SJSA1 (cell line): Measurements from ENCODE around the gene RPS6KA3. TPM values are rescaled to one million over a fixed set of nuclear protein-coding genes. Genes with fewer than 3 reads are reported as not detected.

ENCODE experiments used
- DNase-seq, 2 experiments: peaks; one replicate each; pipeline ENCODE4 v3.0.0-alpha.2; 2015 to 2020; ENCODE audit warnings: low spot score in 2 of 2, low read depth in 1 of 2
- H3K27ac ChIP-seq: fragments of 250-450 bp; sonication (Bioruptor Pico); 2 replicates; pipeline ENCODE4 v1.5.1; 2020; ENCODE audit warnings: mild to moderate bottlenecking, moderate library complexity
- H3K27me3 ChIP-seq: fragments of 250-450 bp; sonication (Bioruptor Pico); replicated peaks from 2 replicates; pipeline ENCODE4 v1.5.1; 2020; ENCODE audit warnings: mild to moderate bottlenecking, moderate library complexity
- H3K36me3 ChIP-seq: fragments of 250-450 bp; sonication (Bioruptor Pico); 2 replicates; pipeline ENCODE4 v1.5.1; 2020; ENCODE audit warnings: mild to moderate bottlenecking
- H3K4me1 ChIP-seq: fragments of 250-450 bp; sonication (Bioruptor Pico); replicated peaks from 2 replicates; pipeline ENCODE4 v1.6.1; 2021; ENCODE audit warnings: mild to moderate bottlenecking
- H3K4me3 ChIP-seq: fragments of 250-450 bp; sonication (Bioruptor Pico); 2 replicates; pipeline ENCODE4 v1.5.1; 2020; ENCODE audit warnings: mild to moderate bottlenecking
- H3K9me3 ChIP-seq: fragments of 250-450 bp; sonication (Bioruptor Pico); replicated peaks from 2 replicates; pipeline ENCODE4 v1.5.1; 2020; ENCODE audit warnings: mild to moderate bottlenecking
- total RNA-seq: library from RNA; depleted of rRNA; stranded (reverse); fragments of >200 nt; shearing (Covaris generic); gene quantifications from 2 replicates; pipeline ENCODE4 v1.2.3, GENCODE V29; 2014

The RPS6KA3 gene
- total RNA-seq, 1 experiment from 2014 or later: 43.8 TPM

GRCh38 chrX:20225488-20225833, 41.2 kb downstream of the RPS6KA3 start:
- DNase-seq: no peak
- no peak overlapping the region for H3K27ac ChIP-seq
- H3K27me3 ChIP-seq: no peaks in the 10 kb centered on the region
- 0 out of 2 replicates have a peak, but pooled peaks cover 3% of the 10 kb centered on the region for H3K36me3 ChIP-seq
- H3K9me3 ChIP-seq: no peaks in the 10 kb centered on the region
- H3K4me1 ChIP-seq: peaks cover 7% of the 10 kb centered on the region
- H3K4me3 ChIP-seq: no peak overlapping the region

GRCh38 chrX:20224814-20225487, 41.8 kb downstream of the RPS6KA3 start:
- Histone ChIP-seq H3K27me3 (no peaks in the 10 kb centered on the region), H3K4me1 (peaks cover 7% of the 10 kb centered on the region), H3K4me3 (no peak overlapping the region), H3K9me3 (no peaks in the 10 kb centered on the region), H3K36me3 (0 out of 2 replicates have a peak, but pooled peaks cover 3% of the 10 kb centered on the region), H3K27ac (no peak overlapping the region)
- DNase-seq: no peak

GRCh38 chrX:20221902-20222301, 44.8 kb downstream of the RPS6KA3 start:
- no peaks in the 10 kb centered on the region for H3K27me3 ChIP-seq
- H3K4me1 ChIP-seq: peaks cover 7% of the 10 kb centered on the region
- peak in 1 of 2 experiments; percentile 4 for DNase-seq
- no peak overlapping the region for H3K27ac ChIP-seq
- H3K36me3 ChIP-seq: no peaks in the 10 kb centered on the region
- H3K9me3 ChIP-seq: no peaks in the 10 kb centered on the region
- H3K4me3 ChIP-seq: no peak overlapping the region

GRCh38 chrX:20218836-20219505, 47.7 kb downstream of the RPS6KA3 start:
- Histone ChIP-seq H3K4me1 (peaks cover 7% of the 10 kb centered on the region), H3K27ac (no peak overlapping the region), H3K4me3 (no peak overlapping the region), H3K27me3 (no peaks in the 10 kb centered on the region), H3K36me3 (no peaks in the 10 kb centered on the region), H3K9me3 (no peaks in the 10 kb centered on the region)
- no peak for DNase-seq

GRCh38 chrX:20217906-20218305, 48.8 kb downstream of the RPS6KA3 start:
- Histone ChIP-seq H3K36me3 (no peaks in the 10 kb centered on the region), H3K9me3 (no peaks in the 10 kb centered on the region), H3K27ac (no peak overlapping the region), H3K4me1 (peaks cover 7% of the 10 kb centered on the region), H3K27me3 (no peaks in the 10 kb centered on the region), H3K4me3 (no peak overlapping the region)
- DNase-seq: no peak

GRCh38 chrX:20217271-20217670, 49.4 kb downstream of the RPS6KA3 start:
- H3K4me3 ChIP-seq: no peak overlapping the region
- H3K9me3 ChIP-seq: no peaks in the 10 kb centered on the region
- H3K27me3 ChIP-seq: no peaks in the 10 kb centered on the region
- no peak overlapping the region for H3K27ac ChIP-seq
- no peaks in the 10 kb centered on the region for H3K36me3 ChIP-seq
- H3K4me1 ChIP-seq: peaks cover 8% of the 10 kb centered on the region
- DNase-seq: peak in 1 of 2 experiments; percentile 15

GRCh38 chrX:20215565-20215964, 51.1 kb downstream of the RPS6KA3 start:
- Histone ChIP-seq H3K36me3 (no peaks in the 10 kb centered on the region), H3K9me3 (no peaks in the 10 kb centered on the region), H3K27ac (no peak overlapping the region)

GRCh38 chrX:20212486-20213089, 54.1 kb downstream of the RPS6KA3 start:
- Histone ChIP-seq H3K27me3 (no peaks in the 10 kb centered on the region), H3K36me3 (no peaks in the 10 kb centered on the region), H3K4me1 (peaks cover 3% of the 10 kb centered on the region; the same call in 1 of the 2 replicates), H3K9me3 (no peaks in the 10 kb centered on the region), H3K4me3 (no peak overlapping the region), H3K27ac (no peak overlapping the region)
- DNase-seq: no peak

More at GRCh38 chrX:20215565-20215964, 51.1 kb downstream of the RPS6KA3 start:
- DNase-seq: no peak
- Histone ChIP-seq H3K4me1 (peaks cover 3% of the 10 kb centered on the region; the same call in 1 of the 2 replicates), H3K27me3 (no peaks in the 10 kb centered on the region), H3K4me3 (no peak overlapping the region)

- Histone ChIP-seq H3K9me3 (no peaks in the 10 kb centered on the region), H3K27me3 (no peaks in the 10 kb centered on the region), H3K4me3 (no peak overlapping the region), H3K36me3 (no peaks in the 10 kb centered on the region), H3K4me1 (peaks cover 3% of the 10 kb centered on the region; the same call in 1 of the 2 replicates), H3K27ac (no peak overlapping the region)
- DNase-seq: no peak
Observed at GRCh38 chrX:20211261-20211786, 55.4 kb downstream of the RPS6KA3 start.

- Histone ChIP-seq H3K4me3 (no peak overlapping the region), H3K36me3 (peaks cover 4% of the 10 kb centered on the region; the same call in 1 of the 2 replicates), H3K27ac (no peak overlapping the region), H3K9me3 (no peaks in the 10 kb centered on the region), H3K4me1 (no peaks in the 10 kb centered on the region), H3K27me3 (no peaks in the 10 kb centered on the region)
- no peak for DNase-seq
Observed at GRCh38 chrX:20205927-20206708, 60.6 kb downstream of the RPS6KA3 start.

- Histone ChIP-seq H3K4me1 (no peaks in the 10 kb centered on the region), H3K9me3 (no peaks in the 10 kb centered on the region), H3K27ac (no peak overlapping the region), H3K4me3 (no peak overlapping the region), H3K27me3 (no peaks in the 10 kb centered on the region), H3K36me3 (peaks cover 4% of the 10 kb centered on the region; the same call in 1 of the 2 replicates)
- no peak for DNase-seq
Observed at GRCh38 chrX:20204351-20204750, 62.4 kb downstream of the RPS6KA3 start.

GRCh38 chrX:20197641-20198210, 69.0 kb downstream of the RPS6KA3 start:
- DNase-seq: no peak
- H3K4me3 ChIP-seq: no peak overlapping the region
- peaks cover 3% of the 10 kb centered on the region; the same call in 1 of the 2 replicates for H3K36me3 ChIP-seq
- no peaks in the 10 kb centered on the region for H3K9me3 ChIP-seq
- no peaks in the 10 kb centered on the region for H3K4me1 ChIP-seq
- H3K27me3 ChIP-seq: no peaks in the 10 kb centered on the region
- no peak overlapping the region for H3K27ac ChIP-seq

GRCh38 chrX:20189171-20189570, 77.5 kb downstream of the RPS6KA3 start:
- DNase-seq: no peak
- H3K27ac ChIP-seq: no peak overlapping the region
- H3K27me3 ChIP-seq: no peaks in the 10 kb centered on the region
- H3K9me3 ChIP-seq: no peaks in the 10 kb centered on the region
- no peaks in the 10 kb centered on the region for H3K4me1 ChIP-seq
- no peak overlapping the region for H3K4me3 ChIP-seq
- H3K36me3 ChIP-seq: 0 out of 2 replicates have a peak, but pooled peaks cover 3% of the 10 kb centered on the region
